ENCODE measurements around the gene ATAD1. TPM values are rescaled to one million over a fixed set of nuclear protein-coding genes. Genes with fewer than 3 reads are reported as not detected.

Gene ATAD1
- total RNA-seq, 1 donor from 2014 or later, result 50.1 TPM

DNA sequence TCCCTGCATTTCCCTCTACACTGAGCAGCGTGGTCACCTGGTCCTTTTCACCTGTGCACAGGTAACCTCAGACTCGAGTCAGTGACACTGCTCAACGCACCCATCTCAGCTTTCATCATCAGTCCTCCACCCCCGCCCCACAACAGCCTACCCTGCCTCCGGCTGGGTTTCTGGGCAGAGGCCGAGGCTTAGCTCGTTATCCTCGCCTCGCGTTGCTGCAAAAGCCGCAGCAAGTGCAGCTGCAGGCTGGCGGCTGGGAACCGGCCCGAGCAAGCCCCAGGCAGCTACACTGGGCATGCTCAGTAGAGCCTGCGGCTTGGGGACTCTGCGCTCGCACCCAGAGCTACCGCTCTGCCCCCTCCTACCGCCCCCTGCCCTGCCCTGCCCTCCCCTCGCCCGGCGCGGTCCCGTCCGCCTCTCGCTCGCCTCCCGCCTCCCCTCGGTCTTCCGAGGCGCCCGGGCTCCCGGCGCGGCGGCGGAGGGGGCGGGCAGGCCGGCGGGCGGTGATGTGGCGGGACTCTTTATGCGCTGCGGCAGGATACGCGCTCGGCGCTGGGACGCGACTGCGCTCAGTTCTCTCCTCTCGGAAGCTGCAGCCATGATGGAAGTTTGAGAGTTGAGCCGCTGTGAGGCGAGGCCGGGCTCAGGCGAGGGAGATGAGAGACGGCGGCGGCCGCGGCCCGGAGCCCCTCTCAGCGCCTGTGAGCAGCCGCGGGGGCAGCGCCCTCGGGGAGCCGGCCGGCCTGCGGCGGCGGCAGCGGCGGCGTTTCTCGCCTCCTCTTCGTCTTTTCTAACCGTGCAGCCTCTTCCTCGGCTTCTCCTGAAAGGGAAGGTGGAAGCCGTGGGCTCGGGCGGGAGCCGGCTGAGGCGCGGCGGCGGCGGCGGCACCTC is 45.3 kb upstream of the ATAD1 start, which contains the start of the genes KLLN and PTEN:
Gene KLLN (minus strand): TSS at position 481 of the 891 bp plus-strand sequence. CDS start 1,046 bp downstream, outside the sequence.
Gene PTEN (plus strand): TSS at position 573 of the 891 bp plus-strand sequence. CDS start 845 bp downstream, outside the sequence.
- TF ChIP-seq, protein P1, sequence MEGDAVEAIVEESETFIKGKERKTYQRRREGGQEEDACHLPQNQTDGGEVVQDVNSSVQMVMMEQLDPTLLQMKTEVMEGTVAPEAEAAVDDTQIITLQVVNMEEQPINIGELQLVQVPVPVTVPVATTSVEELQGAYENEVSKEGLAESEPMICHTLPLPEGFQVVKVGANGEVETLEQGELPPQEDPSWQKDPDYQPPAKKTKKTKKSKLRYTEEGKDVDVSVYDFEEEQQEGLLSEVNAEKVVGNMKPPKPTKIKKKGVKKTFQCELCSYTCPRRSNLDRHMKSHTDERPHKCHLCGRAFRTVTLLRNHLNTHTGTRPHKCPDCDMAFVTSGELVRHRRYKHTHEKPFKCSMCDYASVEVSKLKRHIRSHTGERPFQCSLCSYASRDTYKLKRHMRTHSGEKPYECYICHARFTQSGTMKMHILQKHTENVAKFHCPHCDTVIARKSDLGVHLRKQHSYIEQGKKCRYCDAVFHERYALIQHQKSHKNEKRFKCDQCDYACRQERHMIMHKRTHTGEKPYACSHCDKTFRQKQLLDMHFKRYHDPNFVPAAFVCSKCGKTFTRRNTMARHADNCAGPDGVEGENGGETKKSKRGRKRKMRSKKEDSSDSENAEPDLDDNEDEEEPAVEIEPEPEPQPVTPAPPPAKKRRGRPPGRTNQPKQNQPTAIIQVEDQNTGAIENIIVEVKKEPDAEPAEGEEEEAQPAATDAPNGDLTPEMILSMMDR (conservative IDR thresholded peaks at IDR 0.05), result peak; percentile 14
- peak; percentile 94 for DNase-seq (ENCODE audit: extremely low spot score, unreplicated experiment)
- Mint-ChIP-seq H3K27me3 (no peaks in the 10 kb centered on the region), H3K9me3 (no peaks in the 10 kb centered on the region), H3K36me3 (peaks cover 4% of the 10 kb centered on the region), H3K4me1 (ENCODE audit: unreplicated experiment) (peaks cover 20% of the 10 kb centered on the region), H3K27ac (peak within 1 kb of the TSS; percentile 98), H3K4me3 (peak within 1 kb of the TSS; percentile 99)

DNA sequence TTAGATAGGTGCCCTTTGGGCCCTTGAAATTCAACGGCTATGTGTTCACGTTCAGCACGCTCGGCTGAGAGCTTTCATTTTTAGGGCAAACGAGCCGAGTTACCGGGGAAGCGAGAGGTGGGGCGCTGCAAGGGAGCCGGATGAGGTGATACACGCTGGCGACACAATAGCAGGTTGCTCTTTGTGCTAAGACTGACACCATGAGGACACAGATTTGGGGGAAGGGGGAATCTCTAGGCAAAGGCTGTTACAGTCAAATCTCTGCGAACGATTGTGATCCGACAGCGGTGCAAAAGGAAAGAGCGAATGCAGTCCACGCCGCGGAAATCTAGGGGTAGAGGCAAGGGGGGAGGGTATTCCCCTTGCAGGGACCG is 44.6 kb upstream of the ATAD1 start:
- Mint-ChIP-seq H3K4me3 (peak overlapping the region; percentile 99), H3K27me3 (no peaks in the 10 kb centered on the region), H3K4me1 (ENCODE audit: unreplicated experiment) (peaks cover 19% of the 10 kb centered on the region), H3K27ac (peak overlapping the region; percentile 98), H3K9me3 (no peaks in the 10 kb centered on the region), H3K36me3 (peaks cover 4% of the 10 kb centered on the region)
- TF ChIP-seq, protein P1 (conservative IDR thresholded peaks at IDR 0.05), result no peak
- DNase-seq (ENCODE audit: extremely low spot score, unreplicated experiment), result no peak

- Mint-ChIP-seq H3K36me3 (peaks cover 4% of the 10 kb centered on the region), H3K9me3 (no peaks in the 10 kb centered on the region), H3K27ac (peak overlapping the region; percentile 98), H3K4me3 (peak overlapping the region; percentile 99), H3K27me3 (no peaks in the 10 kb centered on the region), H3K4me1 (ENCODE audit: unreplicated experiment) (peaks cover 16% of the 10 kb centered on the region)
- DNase-seq (ENCODE audit: extremely low spot score, unreplicated experiment), result peak; percentile 96
- TF ChIP-seq, protein P1 (conservative IDR thresholded peaks at IDR 0.05), result peak; percentile 19
Observed at GRCh38 chr10:87861953-87862678, 44.1 kb upstream of the ATAD1 start.

- Mint-ChIP-seq H3K4me3 (peak overlapping the region; percentile 99), H3K27ac (peak overlapping the region; percentile 98), H3K27me3 (no peaks in the 10 kb centered on the region), H3K36me3 (peaks cover under 1% of the 10 kb centered on the region), H3K4me1 (ENCODE audit: unreplicated experiment) (peaks cover 16% of the 10 kb centered on the region), H3K9me3 (no peaks in the 10 kb centered on the region)
- TF ChIP-seq, protein P1 (conservative IDR thresholded peaks at IDR 0.05), result no peak
- no peak for DNase-seq (ENCODE audit: extremely low spot score, unreplicated experiment)
Observed at GRCh38 chr10:87861566-87861952, 43.5 kb upstream of the ATAD1 start.

- Mint-ChIP-seq H3K4me3 (peak overlapping the region; percentile 99), H3K36me3 (no peaks in the 10 kb centered on the region), H3K27ac (peak overlapping the region; percentile 98), H3K4me1 (ENCODE audit: unreplicated experiment) (peaks cover 16% of the 10 kb centered on the region), H3K27me3 (no peaks in the 10 kb centered on the region), H3K9me3 (no peaks in the 10 kb centered on the region)
- no peak for DNase-seq (ENCODE audit: extremely low spot score, unreplicated experiment)
- TF ChIP-seq, protein P1 (conservative IDR thresholded peaks at IDR 0.05), result no peak
Observed at GRCh38 chr10:87860816-87861403, 42.9 kb upstream of the ATAD1 start.

Measured in type B pancreatic cell (in vitro differentiated cells).